Measurements from ENCODE around the gene SAXO1.

Gene SAXO1

GRCh38 chr9:18910916-18911315, 122.1 kb downstream of the SAXO1 start:
- DNase-seq (ENCODE audit: low read depth), result no peak

- DNase-seq (ENCODE audit: low read depth), result no peak
These were observed 122.6 kb downstream of the SAXO1 start for GRCh38 chr9:18910435-18910834.

GRCh38 chr9:18909140-18910018, 123.6 kb downstream of the SAXO1 start:
- DNase-seq (ENCODE audit: low read depth), result no peak

GRCh38 chr9:18907927-18908625, 124.9 kb downstream of the SAXO1 start:
- no peak for DNase-seq (ENCODE audit: low read depth)

- no peak for DNase-seq (ENCODE audit: low read depth)
These were observed 126.2 kb downstream of the SAXO1 start for GRCh38 chr9:18906656-18907395.

- DNase-seq (ENCODE audit: low read depth), result no peak
These were observed 127.0 kb downstream of the SAXO1 start for GRCh38 chr9:18905883-18906629.

GRCh38 chr9:18905028-18905882, 127.8 kb downstream of the SAXO1 start:
- DNase-seq (ENCODE audit: low read depth), result no peak

GRCh38 chr9:18903450-18903849, 129.6 kb downstream of the SAXO1 start:
- DNase-seq (ENCODE audit: low read depth), result no peak

- DNase-seq (ENCODE audit: low read depth), result no peak
These were observed 136.4 kb downstream of the SAXO1 start for GRCh38 chr9:18896531-18897179.

GRCh38 chr9:18896004-18896403, 137.0 kb downstream of the SAXO1 start:
- no peak for DNase-seq (ENCODE audit: low read depth)

GRCh38 chr9:18893491-18893890, 139.5 kb downstream of the SAXO1 start:
- no peak for DNase-seq (ENCODE audit: low read depth)

GRCh38 chr9:18893046-18893445, 140.0 kb downstream of the SAXO1 start:
- DNase-seq (ENCODE audit: low read depth), result no peak

GRCh38 chr9:18891946-18892670, 140.9 kb downstream of the SAXO1 start:
- no peak for DNase-seq (ENCODE audit: low read depth)

GRCh38 chr9:18890372-18890771, 142.6 kb downstream of the SAXO1 start:
- peak; percentile 12 for DNase-seq (ENCODE audit: low read depth)

GRCh38 chr9:18889550-18889949, 143.5 kb downstream of the SAXO1 start:
- DNase-seq (ENCODE audit: low read depth), result no peak

- DNase-seq (ENCODE audit: low read depth), result peak; percentile 32
These were observed 144.7 kb downstream of the SAXO1 start for GRCh38 chr9:18888290-18888689.

GRCh38 chr9:18887546-18887945, 145.5 kb downstream of the SAXO1 start:
- no peak for DNase-seq (ENCODE audit: low read depth)

- DNase-seq (ENCODE audit: low read depth), result no peak
These were observed 151.3 kb downstream of the SAXO1 start for GRCh38 chr9:18881758-18882157.

- DNase-seq (ENCODE audit: low read depth), result no peak
These were observed 155.0 kb downstream of the SAXO1 start for GRCh38 chr9:18877984-18878383.
